Astrocyte of the spinal cord (primary cell): Measurements from ENCODE around the gene HNRNPM.
A peak's percentile ranks its signal among the peaks of the same experiment; 100 is the strongest.

Experiments
- DNase-seq: peaks from one replicate; pipeline ENCODE4 v3.0.0; 2011; ENCODE audit warnings: low read depth, low spot score
- H3K4me3 ChIP-seq: 2 replicates; pipeline ENCODE4 v1.5.1; 2011; ENCODE audit warnings: low read depth, mild to moderate bottlenecking, low read length, moderate library complexity
- in situ Hi-C: cut with HindIII; loops from 2 replicates; pipeline ENCODE4 v1.10.0; 2017; ENCODE audit warnings: low sequenced_read_pairs
- TF ChIP-seq, protein P1 (sequence below): IDR thresholded peaks from 2 replicates; pipeline ENCODE4 v1.5.1; 2012; ENCODE audit warnings: low read depth, mild to moderate bottlenecking, low read length, inconsistent platforms

HNRNPM gene

DNA sequence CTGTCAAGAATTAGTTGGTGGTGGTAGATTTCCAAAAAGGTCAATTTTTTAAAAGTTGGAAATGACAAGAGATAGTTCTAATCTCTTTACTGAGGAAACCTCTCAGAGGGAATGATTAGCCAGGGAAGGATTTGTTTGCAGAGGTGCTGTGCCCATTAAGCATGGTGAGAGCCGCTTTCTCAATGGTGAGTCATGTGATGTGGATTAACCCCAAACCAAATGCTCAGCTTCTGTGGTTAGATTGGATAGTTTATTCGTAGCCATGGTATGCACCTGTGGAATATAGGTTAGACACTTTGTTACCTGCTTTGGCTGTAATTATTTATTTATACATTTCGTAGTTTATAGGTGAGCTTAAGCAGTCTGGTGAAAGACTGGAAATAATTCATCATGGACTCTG is 7.1 kb downstream of the HNRNPM start:
- in situ Hi-C loops: no loop called here
- H3K4me3 ChIP-seq: no peak overlapping the region
- DNase-seq: peak; percentile 73
- TF ChIP-seq, protein P1, sequence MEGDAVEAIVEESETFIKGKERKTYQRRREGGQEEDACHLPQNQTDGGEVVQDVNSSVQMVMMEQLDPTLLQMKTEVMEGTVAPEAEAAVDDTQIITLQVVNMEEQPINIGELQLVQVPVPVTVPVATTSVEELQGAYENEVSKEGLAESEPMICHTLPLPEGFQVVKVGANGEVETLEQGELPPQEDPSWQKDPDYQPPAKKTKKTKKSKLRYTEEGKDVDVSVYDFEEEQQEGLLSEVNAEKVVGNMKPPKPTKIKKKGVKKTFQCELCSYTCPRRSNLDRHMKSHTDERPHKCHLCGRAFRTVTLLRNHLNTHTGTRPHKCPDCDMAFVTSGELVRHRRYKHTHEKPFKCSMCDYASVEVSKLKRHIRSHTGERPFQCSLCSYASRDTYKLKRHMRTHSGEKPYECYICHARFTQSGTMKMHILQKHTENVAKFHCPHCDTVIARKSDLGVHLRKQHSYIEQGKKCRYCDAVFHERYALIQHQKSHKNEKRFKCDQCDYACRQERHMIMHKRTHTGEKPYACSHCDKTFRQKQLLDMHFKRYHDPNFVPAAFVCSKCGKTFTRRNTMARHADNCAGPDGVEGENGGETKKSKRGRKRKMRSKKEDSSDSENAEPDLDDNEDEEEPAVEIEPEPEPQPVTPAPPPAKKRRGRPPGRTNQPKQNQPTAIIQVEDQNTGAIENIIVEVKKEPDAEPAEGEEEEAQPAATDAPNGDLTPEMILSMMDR: no peak

DNA sequence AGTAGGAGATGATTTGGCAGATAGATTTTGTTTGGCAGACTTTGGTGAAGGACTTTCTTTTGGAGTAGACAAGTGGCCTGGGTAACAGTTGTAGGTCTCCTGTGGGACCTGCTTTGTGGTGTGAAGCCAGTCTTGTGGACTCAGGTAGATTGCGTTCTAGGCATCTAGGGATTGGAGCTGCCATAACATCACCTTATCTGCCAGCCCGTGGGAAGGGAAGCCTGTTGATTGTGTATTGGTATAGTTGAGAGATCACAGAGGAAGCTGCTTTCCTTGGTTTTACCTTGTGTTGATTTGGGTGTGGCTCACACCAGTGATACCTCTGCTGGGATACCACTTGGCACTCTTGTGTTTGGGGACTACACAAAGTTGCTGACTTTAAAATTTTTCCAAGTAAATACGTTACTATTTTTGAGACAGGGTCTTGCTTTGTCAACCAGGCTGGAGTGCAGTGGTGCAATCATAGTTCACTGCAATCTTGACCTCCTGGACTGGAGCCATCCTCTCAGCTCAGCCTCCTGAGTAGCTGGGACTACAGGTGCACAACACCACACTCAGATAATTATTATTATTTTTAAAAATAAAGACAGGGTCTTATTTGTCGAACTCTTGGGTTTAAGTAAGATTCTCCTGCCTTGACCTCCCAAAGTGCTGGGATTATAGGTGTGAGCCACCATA is 7.8 kb downstream of the HNRNPM start:
- H3K4me3 ChIP-seq: no peak overlapping the region
- in situ Hi-C loops: no loop called here
- TF ChIP-seq, protein P1: no peak
- no peak for DNase-seq

DNA sequence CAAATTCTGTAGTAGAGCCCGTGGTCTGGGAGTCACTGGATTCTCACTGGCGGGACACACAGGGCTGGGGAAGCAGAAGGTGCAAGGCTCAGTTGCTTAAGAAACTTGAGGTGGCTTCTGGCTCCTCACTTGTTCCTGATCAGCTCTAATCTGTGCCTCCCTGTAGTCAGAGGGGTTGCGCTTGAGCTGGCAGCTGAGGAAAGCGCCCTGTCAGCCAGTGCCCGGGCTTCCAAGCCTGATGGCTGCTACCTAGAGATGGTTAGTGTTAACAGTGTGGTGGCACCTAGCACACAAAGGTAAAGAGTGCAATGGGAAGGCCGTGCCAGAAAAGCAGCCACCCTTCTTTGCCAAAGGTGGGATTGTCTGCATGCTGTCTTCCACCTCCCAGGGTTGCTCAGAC is 8.8 kb downstream of the HNRNPM start:
- H3K4me3 ChIP-seq: no peak overlapping the region
- DNase-seq: no peak
- in situ Hi-C loops: no loop called here
- TF ChIP-seq, protein P1: no peak

DNA sequence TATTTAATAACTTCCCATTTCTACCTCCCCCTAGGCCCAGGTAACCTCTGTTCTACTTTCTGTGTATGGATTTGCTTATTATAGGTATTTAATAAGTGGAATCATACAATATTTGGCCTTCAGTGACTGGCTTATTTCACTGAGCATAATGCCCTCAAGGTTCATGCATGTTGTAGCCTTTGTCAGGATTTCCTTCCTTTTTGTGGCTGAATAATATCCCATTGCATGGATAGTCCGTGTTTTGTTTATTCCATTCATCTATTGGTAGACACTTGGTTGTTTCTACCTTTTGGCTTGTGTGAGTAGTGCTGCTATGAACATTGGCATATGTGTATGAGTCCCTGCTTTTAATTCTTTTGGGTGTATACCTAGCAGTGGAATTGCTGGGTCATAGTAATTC is 9.4 kb downstream of the HNRNPM start:
- TF ChIP-seq, protein P1: no peak
- in situ Hi-C loops: no loop called here
- H3K4me3 ChIP-seq: no peak overlapping the region
- no peak for DNase-seq

DNA sequence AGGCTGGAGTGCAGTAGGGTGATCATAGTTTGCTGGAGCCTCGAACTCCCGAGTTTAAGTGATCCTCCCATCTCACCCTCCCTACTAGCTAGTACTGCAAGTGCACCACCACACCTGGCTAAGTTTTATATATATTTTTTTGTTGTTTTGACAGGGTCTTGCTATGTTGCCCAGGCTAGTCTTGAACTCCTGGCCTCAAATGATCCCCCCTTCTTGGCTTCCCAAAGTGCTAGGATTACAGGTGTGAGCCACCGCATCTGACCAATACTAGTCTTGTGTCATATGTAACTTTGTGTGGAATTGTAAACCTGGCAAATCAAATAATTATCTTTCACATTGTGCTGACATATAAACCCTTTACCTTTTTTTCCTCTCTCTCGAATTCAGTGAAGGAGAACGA is 10.2 kb downstream of the HNRNPM start:
- no peak overlapping the region for H3K4me3 ChIP-seq
- TF ChIP-seq, protein P1: no peak
- in situ Hi-C loops: no loop called here
- no peak for DNase-seq

DNA sequence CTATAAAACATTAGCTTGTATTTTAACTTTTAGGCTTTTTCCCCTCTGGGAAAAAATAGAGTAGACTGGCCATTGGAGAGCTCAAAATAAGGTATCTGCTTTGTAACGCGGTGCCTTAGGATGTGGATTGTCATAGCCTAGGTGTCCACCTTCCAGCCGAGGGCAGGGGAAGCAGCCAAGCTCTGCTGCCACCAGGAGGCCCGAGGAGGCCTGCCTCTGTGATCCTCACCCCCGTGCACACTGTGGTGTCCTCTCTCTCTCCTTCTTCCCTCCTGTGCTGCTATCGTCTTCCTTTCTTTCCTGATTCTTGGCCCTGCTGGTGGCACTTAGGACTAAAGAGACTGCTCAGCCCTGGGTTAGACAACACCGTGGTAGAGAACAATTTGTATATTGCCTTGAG is 11.3 kb downstream of the HNRNPM start:
- no peak for DNase-seq
- no peak overlapping the region for H3K4me3 ChIP-seq
- in situ Hi-C loops: no loop called here
- TF ChIP-seq, protein P1: peak; percentile 22
